Thyroid gland (tissue), 4 donors: ENCODE measurements around the gene ARNT2.

Source experiments
- CTCF ChIP-seq, 6 experiments: fragments of 200-600 bp in 3 of 6; fragments of 450-650 bp in 3 of 6; sonication (generic) in 3 of 6; IDR thresholded peaks; one replicate each; pipeline ENCODE4 v1.5.1; 2016 to 2019; ENCODE audit warnings: antibody characterized with exemption in 6 of 6, mild to moderate bottlenecking in 2 of 6, inconsistent platforms in 1 of 6, moderate library complexity in 1 of 6
- POLR2A ChIP-seq, 2 donors: fragments of 450-650 bp; IDR thresholded peaks; one replicate each; pipeline ENCODE4 v1.6.1; 2017; ENCODE audit warnings: antibody characterized with exemption in 2 of 2, mild to moderate bottlenecking in 2 of 2, moderate library complexity in 1 of 2

DNA sequence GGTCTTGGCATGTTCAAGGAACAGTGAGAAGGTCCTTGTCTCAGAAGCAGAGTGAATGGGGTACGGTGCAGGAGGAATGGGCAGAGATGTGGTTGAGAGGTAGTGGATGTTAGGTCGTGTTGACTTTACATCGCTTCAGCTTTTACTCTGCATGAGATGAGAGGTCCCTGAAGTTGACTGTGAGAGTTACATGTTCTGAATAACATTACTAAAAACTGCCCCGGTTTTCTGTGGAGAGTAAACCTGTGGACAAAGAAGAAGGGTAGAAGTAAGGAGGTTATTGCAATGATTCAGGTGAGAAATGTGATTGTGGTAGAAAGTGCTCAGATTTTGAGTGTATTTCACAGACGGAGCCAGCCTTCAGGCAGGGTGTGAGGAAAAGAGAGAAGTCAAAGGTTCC, 105.6 kb downstream of the ARNT2 start:
- TF ChIP-seq CTCF (IDR thresholded peaks at IDR 0.05): no peak
- no peak for TF ChIP-seq POLR2A (IDR thresholded peaks at IDR 0.05)
